HL-60/S4 treated with retinoic acid at 250 ng/mL for 4 days and 3 days (cell line): ENCODE measurements around the gene DFFA.

ENCODE experiments used
- in situ Hi-C: fragments of 300-500 bp; cut with MboI; formaldehyde crosslinking; loops from 2 replicates; pipeline ENCODE4 v1.7.0; 2022; ENCODE audit warnings: low sequenced_read_pairs

Gene DFFA

GRCh38 chr1:10472220-10473144 is at the start of gene DFFA:
TSS of gene DFFA (minus strand) at chr1:10472529. CDS start at chr1:10472458, 71 bp downstream.
- in situ Hi-C loops: no loop called here

GRCh38 chr1:10521537-10522157 is 49.3 kb upstream of the DFFA start:
- in situ Hi-C loops: loop anchor here (25.0 kb wide), 2 partner anchors 341 to 416 kb away; no protein-coding TSS in a partner anchor

GRCh38 chr1:10520952-10521351 is 48.6 kb upstream of the DFFA start:
- in situ Hi-C loops: loop anchor here (25.0 kb wide), 2 partner anchors 341 to 416 kb away; no protein-coding TSS in a partner anchor

- in situ Hi-C loops: loop anchor here (25.0 kb wide), 2 partner anchors 342 to 417 kb away; no protein-coding TSS in a partner anchor
Observed at GRCh38 chr1:10520497-10520896, 48.2 kb upstream of the DFFA start.

GRCh38 chr1:10519016-10519417 is 46.7 kb upstream of the DFFA start:
- in situ Hi-C loops: loop anchor here (25.0 kb wide), 2 partner anchors 343 to 418 kb away; no protein-coding TSS in a partner anchor

- in situ Hi-C loops: loop anchor here (25.0 kb wide), 2 partner anchors 345 to 420 kb away; no protein-coding TSS in a partner anchor
Observed at GRCh38 chr1:10517677-10517982, 45.3 kb upstream of the DFFA start.

- in situ Hi-C loops: loop anchor here (25.0 kb wide), 2 partner anchors 345 to 420 kb away; no protein-coding TSS in a partner anchor
Observed at GRCh38 chr1:10516925-10517676, 44.8 kb upstream of the DFFA start.

- in situ Hi-C loops: loop anchor here (25.0 kb wide), 2 partner anchors 346 to 421 kb away; no protein-coding TSS in a partner anchor
Observed at GRCh38 chr1:10515976-10516750, 43.8 kb upstream of the DFFA start.

GRCh38 chr1:10515301-10515975 is 43.1 kb upstream of the DFFA start:
- in situ Hi-C loops: loop anchor here (25.0 kb wide), 2 partner anchors 347 to 422 kb away; no protein-coding TSS in a partner anchor

GRCh38 chr1:10514490-10515235 is 42.3 kb upstream of the DFFA start:
- in situ Hi-C loops: loop anchor here (25.0 kb wide), 2 partner anchors 348 to 423 kb away; no protein-coding TSS in a partner anchor

GRCh38 chr1:10513199-10513598 is 40.9 kb upstream of the DFFA start:
- in situ Hi-C loops: loop anchor here (25.0 kb wide), 2 partner anchors 349 to 424 kb away; no protein-coding TSS in a partner anchor

GRCh38 chr1:10511494-10511885 is 39.2 kb upstream of the DFFA start:
- in situ Hi-C loops: loop anchor here (25.0 kb wide), 2 partner anchors 351 to 426 kb away; no protein-coding TSS in a partner anchor

- in situ Hi-C loops: loop anchor here (25.0 kb wide), 2 partner anchors 351 to 426 kb away; no protein-coding TSS in a partner anchor
Observed at GRCh38 chr1:10510520-10511493, 38.5 kb upstream of the DFFA start.

- in situ Hi-C loops: loop anchor here (25.0 kb wide), 2 partner anchors 352 to 427 kb away; no protein-coding TSS in a partner anchor
Observed at GRCh38 chr1:10509809-10510509, 37.6 kb upstream of the DFFA start.

GRCh38 chr1:10508511-10508951 is 36.2 kb upstream of the DFFA start:
- in situ Hi-C loops: loop anchor here (25.0 kb wide), 2 partner anchors 354 to 429 kb away; no protein-coding TSS in a partner anchor

- in situ Hi-C loops: loop anchor here (25.0 kb wide), 2 partner anchors 355 to 430 kb away; no protein-coding TSS in a partner anchor
Observed at GRCh38 chr1:10507111-10507879, 35.0 kb upstream of the DFFA start.
